ENCODE results near the gene SYNPO2L. TPM values are rescaled to one million over a fixed set of nuclear protein-coding genes. Genes with fewer than 3 reads are reported as not detected.

SYNPO2L gene
- total RNA-seq, 1 donor from 2014 or later, result not detected

- Histone ChIP-seq H3K36me3 (ENCODE audit: control insufficient read depth, insufficient read depth, low read length) (no peaks in the 10 kb centered on the region), H3K4me3 (ENCODE audit: low read depth, low read length) (no peak overlapping the region), H3K27me3 (ENCODE audit: control insufficient read depth, insufficient read depth, low read length) (no peaks in the 10 kb centered on the region)
- DNase-seq (ENCODE audit: low read depth), result no peak
- TF ChIP-seq CTCF (IDR thresholded peaks at IDR 0.05; ENCODE audit: insufficient read depth, low read length, poor library complexity, severe bottlenecking), result no peak
Measured at GRCh38 chr10:73645251-73645650, 10.6 kb downstream of the SYNPO2L start.

- TF ChIP-seq CTCF (IDR thresholded peaks at IDR 0.05; ENCODE audit: insufficient read depth, low read length, poor library complexity, severe bottlenecking), result no peak
- DNase-seq (ENCODE audit: low read depth), result no peak
- H3K36me3 ChIP-seq (ENCODE audit: control insufficient read depth, insufficient read depth, low read length), result no peaks in the 10 kb centered on the region
- H3K27me3 ChIP-seq (ENCODE audit: control insufficient read depth, insufficient read depth, low read length), result no peaks in the 10 kb centered on the region
- H3K4me3 ChIP-seq (ENCODE audit: low read depth, low read length), result no peak overlapping the region
Measured at GRCh38 chr10:73644767-73645166, 11.1 kb downstream of the SYNPO2L start.

- no peak for DNase-seq (ENCODE audit: low read depth)
- Histone ChIP-seq H3K4me3 (ENCODE audit: low read depth, low read length) (no peak overlapping the region), H3K27me3 (ENCODE audit: control insufficient read depth, insufficient read depth, low read length) (no peaks in the 10 kb centered on the region), H3K36me3 (ENCODE audit: control insufficient read depth, insufficient read depth, low read length) (no peaks in the 10 kb centered on the region)
- TF ChIP-seq CTCF (IDR thresholded peaks at IDR 0.05; ENCODE audit: insufficient read depth, low read length, poor library complexity, severe bottlenecking), result peak; percentile 83
Measured at GRCh38 chr10:73644015-73644743, 11.7 kb downstream of the SYNPO2L start.

- no peaks in the 10 kb centered on the region for H3K27me3 ChIP-seq (ENCODE audit: control insufficient read depth, insufficient read depth, low read length)
- TF ChIP-seq CTCF (IDR thresholded peaks at IDR 0.05; ENCODE audit: insufficient read depth, low read length, poor library complexity, severe bottlenecking), result no peak
Measured at GRCh38 chr10:73643362-73643761, 12.5 kb downstream of the SYNPO2L start.

GRCh38 chr10:73641328-73642060 lies 14.3 kb downstream of the SYNPO2L start, which contains the start of gene MYOZ1:
Gene MYOZ1, minus strand, starts transcription at chr10:73641474. Its CDS starts 1,457 bp downstream, at chr10:73640017.
- H3K36me3 ChIP-seq (ENCODE audit: control insufficient read depth, insufficient read depth, low read length), result no peaks in the 10 kb centered on the region
- H3K4me3 ChIP-seq (ENCODE audit: low read depth, low read length), result no peak within 1 kb of the TSS
- no peak for TF ChIP-seq CTCF (IDR thresholded peaks at IDR 0.05; ENCODE audit: insufficient read depth, low read length, poor library complexity, severe bottlenecking)
- no peak for DNase-seq (ENCODE audit: low read depth)
- H3K27me3 ChIP-seq (ENCODE audit: control insufficient read depth, insufficient read depth, low read length), result no peaks in the 10 kb centered on the region

More at GRCh38 chr10:73643362-73643761, 12.5 kb downstream of the SYNPO2L start:
- DNase-seq (ENCODE audit: low read depth), result no peak
- Histone ChIP-seq H3K4me3 (ENCODE audit: low read depth, low read length) (no peak overlapping the region), H3K36me3 (ENCODE audit: control insufficient read depth, insufficient read depth, low read length) (no peaks in the 10 kb centered on the region)
